Measurements from ENCODE around the gene ELMO1. TPM values are rescaled to one million over a fixed set of nuclear protein-coding genes. Genes with fewer than 3 reads are reported as not detected.

Gene ELMO1
- total RNA-seq, 1 donor from 2014 or later: 119 TPM

DNA sequence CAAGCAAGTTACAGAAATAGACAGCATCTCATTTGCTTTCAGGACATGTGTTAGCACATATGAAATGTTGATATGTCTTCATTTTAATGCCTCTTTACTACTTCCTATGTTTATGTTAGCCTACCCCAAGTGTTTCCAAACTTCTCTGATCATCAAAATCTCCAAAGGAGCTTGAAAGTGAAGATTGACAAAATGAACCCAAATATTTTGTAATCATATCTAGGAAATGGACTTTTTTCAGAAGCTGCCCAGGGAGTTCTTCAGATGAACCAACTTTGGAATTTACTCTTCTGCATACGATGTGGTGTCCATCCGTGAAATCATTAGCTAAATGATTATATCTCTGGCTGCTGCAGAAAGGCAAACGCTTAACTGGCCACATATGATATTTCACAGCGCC lies 623.2 kb downstream of the ELMO1 start:
- no peaks in the 10 kb centered on the region for H3K4me1 Mint-ChIP-seq (ENCODE audit: low read depth)
- intact Hi-C loops (cut with micrococcal nuclease): no loop called here
- no peak overlapping the region for H3K27ac Mint-ChIP-seq
- no peak for DNase-seq (ENCODE audit: low spot score)
- peaks cover 4% of the 10 kb centered on the region for H3K9me3 Mint-ChIP-seq
- H3K36me3 Mint-ChIP-seq (ENCODE audit: low read depth): no peaks in the 10 kb centered on the region
- peaks cover 7% of the 10 kb centered on the region for H3K27me3 Mint-ChIP-seq (ENCODE audit: insufficient read depth)
- no peak overlapping the region for H3K4me3 Mint-ChIP-seq

DNA sequence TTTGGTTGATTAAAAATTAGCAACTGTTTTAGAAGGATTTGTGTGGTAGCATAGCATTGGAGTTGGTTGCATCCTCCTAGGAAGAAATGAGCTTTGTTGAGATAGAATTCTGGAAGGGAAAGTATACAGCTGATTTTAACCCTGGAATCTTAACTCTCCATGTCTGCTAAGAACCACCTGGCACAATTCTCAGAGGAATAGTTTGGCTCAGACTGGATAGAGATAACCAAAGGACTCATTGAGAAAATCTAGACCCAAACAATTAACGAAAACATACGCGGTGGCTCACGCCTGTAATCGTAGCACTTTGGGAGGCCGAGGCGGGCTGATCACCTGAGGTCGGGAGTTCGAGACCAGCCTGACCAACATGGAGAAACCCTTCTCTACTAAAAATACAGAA lies 625.3 kb downstream of the ELMO1 start:
- H3K27me3 Mint-ChIP-seq (ENCODE audit: insufficient read depth): peaks cover 7% of the 10 kb centered on the region
- no peaks in the 10 kb centered on the region for H3K9me3 Mint-ChIP-seq
- no peak overlapping the region for H3K27ac Mint-ChIP-seq
- H3K4me3 Mint-ChIP-seq: no peak overlapping the region
- H3K36me3 Mint-ChIP-seq (ENCODE audit: low read depth): no peaks in the 10 kb centered on the region
- DNase-seq (ENCODE audit: low spot score): no peak
- no peaks in the 10 kb centered on the region for H3K4me1 Mint-ChIP-seq (ENCODE audit: low read depth)
- intact Hi-C loops (cut with micrococcal nuclease): no loop called here

DNA sequence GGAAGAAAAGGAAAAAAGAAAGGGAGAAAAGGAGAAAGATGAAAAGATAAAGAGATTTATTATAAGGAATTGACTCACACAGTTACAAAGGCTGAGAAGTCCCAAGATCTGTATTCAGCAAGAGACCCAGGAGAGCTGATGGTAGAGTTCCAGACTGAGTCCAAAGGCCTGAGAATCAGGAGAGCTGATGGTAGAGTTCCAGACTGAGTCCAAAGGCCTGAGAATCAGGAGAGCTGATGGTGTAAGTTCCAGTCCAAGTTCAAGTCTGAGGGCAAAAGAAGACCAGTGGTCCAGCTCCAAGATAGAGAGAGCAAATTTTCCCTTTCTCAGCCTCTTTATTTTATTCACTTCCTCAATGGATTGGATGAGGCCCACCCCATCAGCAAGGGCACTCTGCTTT lies 627.0 kb downstream of the ELMO1 start:
- intact Hi-C loops (cut with micrococcal nuclease): no loop called here
- Mint-ChIP-seq H3K4me3 (no peak overlapping the region), H3K36me3 (ENCODE audit: low read depth) (no peaks in the 10 kb centered on the region), H3K9me3 (no peaks in the 10 kb centered on the region), H3K4me1 (ENCODE audit: low read depth) (no peaks in the 10 kb centered on the region), H3K27me3 (ENCODE audit: insufficient read depth) (peaks cover 7% of the 10 kb centered on the region), H3K27ac (no peak overlapping the region)
- DNase-seq (ENCODE audit: low spot score): no peak

DNA sequence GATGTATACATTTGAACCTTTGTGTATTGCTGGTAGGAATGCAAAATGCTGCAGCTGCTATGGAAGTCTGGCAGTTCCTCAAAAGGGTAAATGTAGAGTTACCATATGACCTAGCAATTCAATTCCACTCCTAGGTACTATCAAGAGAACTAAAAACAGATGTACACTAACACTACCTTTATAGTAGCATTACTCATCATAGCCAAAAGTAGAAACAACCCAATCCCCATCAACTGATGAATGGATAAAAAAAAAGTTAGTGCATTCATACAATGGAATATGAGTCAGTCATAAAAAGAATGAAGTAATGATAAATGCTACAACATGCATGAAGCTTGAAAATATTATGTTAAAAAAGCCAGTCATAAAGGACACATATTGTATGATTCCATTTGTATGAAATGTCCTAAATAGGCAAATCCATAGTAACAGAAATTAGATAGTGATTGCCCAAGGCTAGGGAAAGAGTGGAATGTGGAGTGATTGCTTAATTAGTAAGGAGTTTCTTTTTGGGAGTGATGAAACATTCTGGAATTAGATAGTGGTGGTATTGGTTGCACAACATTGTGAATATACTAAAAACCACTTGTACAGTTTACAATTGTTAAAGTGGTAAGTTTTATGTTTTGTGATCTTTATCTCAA lies 628.0 kb downstream of the ELMO1 start:
- Mint-ChIP-seq H3K36me3 (ENCODE audit: low read depth) (no peaks in the 10 kb centered on the region), H3K27ac (no peak overlapping the region), H3K4me1 (ENCODE audit: low read depth) (no peaks in the 10 kb centered on the region), H3K27me3 (ENCODE audit: insufficient read depth) (peaks cover 11% of the 10 kb centered on the region), H3K4me3 (no peak overlapping the region), H3K9me3 (no peaks in the 10 kb centered on the region)
- DNase-seq (ENCODE audit: low spot score): no peak
- intact Hi-C loops (cut with micrococcal nuclease): no loop called here

DNA sequence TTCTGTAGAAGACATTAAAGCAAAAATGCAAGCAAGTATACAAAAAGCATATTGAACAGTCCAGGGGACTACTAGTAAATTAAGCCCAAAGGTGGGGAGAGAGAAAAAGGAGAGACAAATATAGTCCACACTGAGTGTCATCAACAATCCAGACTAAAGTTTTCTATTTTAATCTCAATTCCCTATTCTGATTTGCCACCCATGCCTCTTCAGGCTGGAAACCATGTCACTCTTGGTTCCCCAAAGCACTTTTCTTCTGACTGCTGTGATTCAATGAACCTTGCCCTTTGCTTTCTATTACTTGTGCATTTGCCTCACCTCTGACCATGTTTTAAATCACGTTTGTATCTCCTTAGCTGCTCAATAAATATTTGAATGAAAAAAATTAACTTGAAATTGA lies 629.0 kb downstream of the ELMO1 start:
- Mint-ChIP-seq H3K27me3 (ENCODE audit: insufficient read depth) (peaks cover 11% of the 10 kb centered on the region), H3K4me3 (no peak overlapping the region), H3K27ac (no peak overlapping the region), H3K9me3 (peaks cover 2% of the 10 kb centered on the region), H3K4me1 (ENCODE audit: low read depth) (no peaks in the 10 kb centered on the region), H3K36me3 (ENCODE audit: low read depth) (no peaks in the 10 kb centered on the region)
- intact Hi-C loops (cut with micrococcal nuclease): no loop called here
- DNase-seq (ENCODE audit: low spot score): no peak

DNA sequence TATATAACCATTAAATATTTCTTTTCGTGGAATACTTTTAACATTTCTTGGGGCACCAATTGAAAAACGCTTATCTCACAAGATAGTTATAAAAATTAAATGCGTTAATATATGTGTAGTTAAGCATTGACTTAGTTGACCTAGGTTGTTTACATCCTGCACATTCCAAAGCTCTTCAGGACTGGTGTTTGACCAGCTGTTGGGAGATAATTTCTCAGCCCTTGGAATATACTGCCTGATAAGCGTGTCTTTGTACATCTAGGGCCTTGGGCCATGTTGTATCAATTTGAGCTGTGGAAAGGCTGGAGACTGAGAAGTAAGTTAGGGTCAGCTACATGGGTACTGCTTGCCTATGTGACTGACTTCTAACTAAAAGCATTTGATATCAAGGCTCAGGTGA lies 634.4 kb downstream of the ELMO1 start:
- Mint-ChIP-seq H3K27me3 (ENCODE audit: insufficient read depth) (peaks cover 7% of the 10 kb centered on the region), H3K9me3 (peaks cover 4% of the 10 kb centered on the region), H3K27ac (no peak overlapping the region)

DNA sequence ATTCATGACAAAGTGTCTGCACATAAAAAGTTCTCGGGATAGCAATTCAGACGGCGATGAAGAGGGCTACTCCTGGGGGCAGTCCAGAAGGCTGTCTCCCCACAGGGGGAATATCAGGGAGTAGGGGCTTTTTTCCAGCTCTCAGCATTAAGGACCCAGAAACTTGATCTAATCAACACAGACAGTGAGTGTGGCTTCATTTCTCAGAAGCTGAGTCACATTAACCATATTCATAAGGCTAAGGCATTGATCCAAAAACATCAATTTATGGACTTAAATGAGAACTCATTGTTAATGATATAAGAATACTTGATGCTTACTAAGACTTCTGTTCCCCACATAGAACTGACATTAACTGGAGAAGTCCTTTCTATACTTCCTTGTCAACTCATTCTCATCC lies 636.9 kb downstream of the ELMO1 start:
- Mint-ChIP-seq H3K4me1 (ENCODE audit: low read depth) (peaks cover 4% of the 10 kb centered on the region), H3K4me3 (no peak overlapping the region), H3K36me3 (ENCODE audit: low read depth) (peaks cover 2% of the 10 kb centered on the region), H3K27me3 (ENCODE audit: insufficient read depth) (peaks cover 10% of the 10 kb centered on the region), H3K9me3 (peaks cover 4% of the 10 kb centered on the region), H3K27ac (no peak overlapping the region)
- no peak for DNase-seq (ENCODE audit: low spot score)
- intact Hi-C loops (cut with micrococcal nuclease): no loop called here

More for the DNA sequence above, 634.4 kb downstream of the ELMO1 start:
- intact Hi-C loops (cut with micrococcal nuclease): no loop called here
- Mint-ChIP-seq H3K36me3 (ENCODE audit: low read depth) (peaks cover 2% of the 10 kb centered on the region), H3K4me3 (no peak overlapping the region), H3K4me1 (ENCODE audit: low read depth) (no peaks in the 10 kb centered on the region)
- DNase-seq (ENCODE audit: low spot score): no peak

DNA sequence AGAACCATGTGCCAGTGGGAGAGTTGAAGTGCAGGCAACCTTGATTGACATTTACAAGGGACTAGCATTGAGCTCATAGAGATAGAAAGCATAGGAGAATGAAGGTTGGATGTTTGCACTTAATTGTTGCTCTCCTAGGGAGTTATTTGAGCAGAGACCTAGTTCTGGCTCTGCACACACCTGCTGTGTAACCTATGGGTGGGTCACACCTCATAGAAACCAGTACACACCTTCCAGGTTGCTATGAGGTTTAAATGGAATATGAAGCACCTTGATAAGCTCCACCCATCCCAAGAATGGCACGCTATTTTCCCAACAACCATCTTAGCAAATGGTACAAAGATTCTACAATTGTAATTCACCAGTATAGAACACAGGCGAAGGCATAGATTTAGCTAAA lies 638.2 kb downstream of the ELMO1 start:
- no peak overlapping the region for H3K27ac Mint-ChIP-seq
- H3K9me3 Mint-ChIP-seq: peaks cover 4% of the 10 kb centered on the region
- peaks cover 4% of the 10 kb centered on the region for H3K4me1 Mint-ChIP-seq (ENCODE audit: low read depth)
- no peak for DNase-seq (ENCODE audit: low spot score)
- peaks cover 2% of the 10 kb centered on the region for H3K36me3 Mint-ChIP-seq (ENCODE audit: low read depth)
- H3K4me3 Mint-ChIP-seq: no peak overlapping the region
- intact Hi-C loops (cut with micrococcal nuclease): no loop called here
- peaks cover 9% of the 10 kb centered on the region for H3K27me3 Mint-ChIP-seq (ENCODE audit: insufficient read depth)

DNA sequence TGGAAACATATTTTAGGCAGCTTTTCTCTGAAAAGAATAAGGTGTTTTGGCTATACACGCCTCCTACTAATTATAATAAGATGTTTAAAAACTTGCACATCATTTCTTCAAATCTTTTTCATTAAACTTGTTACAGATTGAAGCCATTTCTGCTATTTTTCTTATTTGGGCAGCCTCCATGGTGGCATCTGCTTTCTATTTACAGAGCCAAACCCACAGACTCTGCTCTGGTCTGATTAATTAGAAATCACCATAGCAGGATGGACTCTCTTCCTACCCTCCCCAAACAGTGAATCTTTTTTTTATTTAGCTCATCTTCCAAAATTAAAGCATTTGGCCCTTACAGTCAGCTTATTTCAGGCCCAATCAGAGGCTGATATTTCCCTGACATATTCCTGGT lies 638.6 kb downstream of the ELMO1 start:
- Mint-ChIP-seq H3K4me1 (ENCODE audit: low read depth) (peaks cover 4% of the 10 kb centered on the region), H3K27me3 (ENCODE audit: insufficient read depth) (peaks cover 9% of the 10 kb centered on the region), H3K9me3 (peaks cover 4% of the 10 kb centered on the region), H3K27ac (no peak overlapping the region), H3K4me3 (no peak overlapping the region), H3K36me3 (ENCODE audit: low read depth) (peaks cover 2% of the 10 kb centered on the region)
- intact Hi-C loops (cut with micrococcal nuclease): no loop called here
- DNase-seq (ENCODE audit: low spot score): no peak

DNA sequence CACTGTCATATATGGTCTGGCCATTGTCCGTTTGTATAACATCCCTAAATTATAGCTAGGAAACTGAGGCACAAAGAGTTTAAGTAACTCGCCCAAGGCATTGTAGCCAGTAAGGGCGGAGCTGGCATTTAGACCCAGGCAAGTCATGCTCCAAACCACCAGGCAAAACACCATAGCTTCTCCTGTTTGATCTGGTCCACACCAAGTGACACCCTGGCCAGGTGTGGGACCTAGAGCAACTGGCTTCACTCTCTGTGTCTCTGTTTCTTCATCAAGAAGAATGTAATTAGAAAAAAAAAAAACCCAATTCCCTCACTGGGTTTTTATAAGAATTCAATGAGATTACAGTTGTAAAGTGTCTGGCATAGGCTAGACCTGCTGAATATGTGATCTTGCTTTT lies 639.2 kb downstream of the ELMO1 start:
- no peak overlapping the region for H3K4me3 Mint-ChIP-seq
- peaks cover under 1% of the 10 kb centered on the region for H3K9me3 Mint-ChIP-seq
- no peak overlapping the region for H3K27ac Mint-ChIP-seq
- H3K36me3 Mint-ChIP-seq (ENCODE audit: low read depth): peaks cover 4% of the 10 kb centered on the region
- intact Hi-C loops (cut with micrococcal nuclease): no loop called here
- peaks cover 4% of the 10 kb centered on the region for H3K4me1 Mint-ChIP-seq (ENCODE audit: low read depth)
- peaks cover 11% of the 10 kb centered on the region for H3K27me3 Mint-ChIP-seq (ENCODE audit: insufficient read depth)
- no peak for DNase-seq (ENCODE audit: low spot score)

DNA sequence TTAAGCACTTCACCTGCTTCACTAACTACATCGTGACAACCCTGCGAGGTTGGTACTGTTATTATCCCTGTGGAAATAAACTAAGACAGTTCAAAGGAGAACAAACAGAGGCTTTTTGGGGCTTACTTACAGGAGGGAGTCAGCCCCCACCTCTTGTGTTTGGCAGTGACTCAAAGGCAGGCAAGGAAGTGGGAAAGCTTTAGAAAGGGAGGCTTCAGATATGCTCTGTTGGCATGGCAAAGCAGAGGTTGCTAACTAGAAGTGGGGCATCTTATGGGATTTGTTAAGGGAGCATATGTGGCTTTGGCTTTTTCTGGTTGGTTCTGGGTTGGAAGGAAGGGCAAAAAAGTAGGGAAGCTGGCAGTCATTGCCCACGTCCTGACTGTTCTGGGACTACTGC lies 639.6 kb downstream of the ELMO1 start:
- intact Hi-C loops (cut with micrococcal nuclease): no loop called here
- Mint-ChIP-seq H3K4me1 (ENCODE audit: low read depth) (peaks cover 4% of the 10 kb centered on the region), H3K36me3 (ENCODE audit: low read depth) (peaks cover 5% of the 10 kb centered on the region), H3K27ac (no peak overlapping the region), H3K9me3 (no peaks in the 10 kb centered on the region), H3K27me3 (ENCODE audit: insufficient read depth) (peaks cover 15% of the 10 kb centered on the region), H3K4me3 (no peak overlapping the region)
- no peak for DNase-seq (ENCODE audit: low spot score)

DNA sequence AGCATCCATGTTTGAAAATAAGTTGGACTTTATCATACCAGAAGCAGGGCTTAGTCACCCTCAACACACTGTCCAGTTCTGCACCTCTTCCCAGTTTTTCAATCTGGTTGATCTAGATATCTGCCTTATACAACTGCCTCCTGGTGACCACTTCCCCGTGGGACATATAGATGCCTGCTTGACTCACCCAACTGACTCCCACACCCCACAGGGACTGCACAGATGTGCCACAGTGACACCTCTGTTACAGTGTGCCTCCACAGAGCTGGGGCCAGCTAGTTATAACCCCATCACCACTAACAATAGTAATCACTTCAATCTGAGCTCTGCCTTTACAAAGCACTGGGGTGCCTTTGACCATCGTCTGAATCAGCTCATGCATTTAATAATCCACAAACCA lies 641.8 kb downstream of the ELMO1 start:
- Mint-ChIP-seq H3K4me1 (ENCODE audit: low read depth) (peaks cover 4% of the 10 kb centered on the region), H3K36me3 (ENCODE audit: low read depth) (peaks cover 5% of the 10 kb centered on the region), H3K9me3 (no peaks in the 10 kb centered on the region), H3K27me3 (ENCODE audit: insufficient read depth) (peaks cover 26% of the 10 kb centered on the region), H3K27ac (no peak overlapping the region), H3K4me3 (no peak overlapping the region)
- intact Hi-C loops (cut with micrococcal nuclease): no loop called here
- DNase-seq (ENCODE audit: low spot score): no peak
